GM21723 (cell line): ENCODE measurements around the gene GNG8.
"Not testable (repeated sequence)": the region's sequence is repeated elsewhere in the genome, so short reads cannot be mapped to it uniquely, and the experiment has no call there.

Source experiments
- ATAC-seq: cut with Tn5 transposase; IDR thresholded peaks from one replicate; pipeline ENCODE4 v1.9.1; 2021; ENCODE audit warnings: mild to moderate bottlenecking, moderate library complexity; ENCODE audit not compliant: unreplicated experiment

Gene GNG8

GRCh38 chr19:46648060-46648960 lies 12.3 kb upstream of the GNG8 start:
- ATAC-seq: no peak

- no peak for ATAC-seq
These were observed 10.4 kb upstream of the GNG8 start for GRCh38 chr19:46646402-46646801.

DNA sequence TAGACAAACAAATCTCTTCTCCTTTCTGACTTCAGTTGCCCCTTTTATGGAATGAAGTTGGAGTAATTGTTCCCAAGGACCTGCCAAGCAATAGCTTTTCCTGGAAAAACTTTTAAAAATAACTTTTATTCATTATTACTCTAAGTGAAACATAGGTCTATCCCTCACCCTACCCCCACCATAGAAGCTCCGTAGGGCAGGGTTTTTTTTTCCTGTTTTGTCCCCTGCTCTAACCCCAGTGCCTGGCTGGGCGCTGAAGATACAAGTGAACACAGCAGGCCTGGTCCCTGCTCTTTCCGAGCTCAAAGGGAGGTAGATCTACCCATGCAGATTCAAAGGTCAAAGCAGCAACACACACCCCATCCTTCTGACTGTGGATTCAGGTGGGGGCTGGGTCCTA lies 8.7 kb upstream of the GNG8 start:
- no peak for ATAC-seq

GRCh38 chr19:46640656-46641055 lies 4.7 kb upstream of the GNG8 start:
- ATAC-seq: no peak

- ATAC-seq: peak; percentile 6
These were observed 3.6 kb upstream of the GNG8 start for GRCh38 chr19:46639358-46640182.

DNA sequence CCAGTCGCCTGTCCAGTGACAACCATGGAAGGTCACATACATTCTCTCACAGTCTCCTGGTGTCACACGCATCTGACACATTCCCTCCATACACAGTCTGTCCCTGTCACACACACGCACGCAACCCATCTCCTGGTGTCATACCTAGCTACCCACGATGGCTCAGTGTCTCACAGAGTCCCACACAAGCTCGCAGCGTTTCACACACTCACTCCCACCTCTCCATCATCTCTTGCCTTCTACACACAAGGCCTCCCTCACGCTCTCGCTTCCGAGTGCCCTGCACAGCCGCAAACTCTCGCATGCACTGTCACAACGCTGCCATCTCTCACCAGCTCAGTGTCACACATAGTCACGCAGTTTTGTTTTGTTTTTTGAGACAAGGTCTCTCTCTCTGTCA lies 1.2 kb upstream of the GNG8 start:
- ATAC-seq: no peak

GRCh38 chr19:46634656-46635218 lies 1.3 kb downstream of the GNG8 start:
- no peak for ATAC-seq

DNA sequence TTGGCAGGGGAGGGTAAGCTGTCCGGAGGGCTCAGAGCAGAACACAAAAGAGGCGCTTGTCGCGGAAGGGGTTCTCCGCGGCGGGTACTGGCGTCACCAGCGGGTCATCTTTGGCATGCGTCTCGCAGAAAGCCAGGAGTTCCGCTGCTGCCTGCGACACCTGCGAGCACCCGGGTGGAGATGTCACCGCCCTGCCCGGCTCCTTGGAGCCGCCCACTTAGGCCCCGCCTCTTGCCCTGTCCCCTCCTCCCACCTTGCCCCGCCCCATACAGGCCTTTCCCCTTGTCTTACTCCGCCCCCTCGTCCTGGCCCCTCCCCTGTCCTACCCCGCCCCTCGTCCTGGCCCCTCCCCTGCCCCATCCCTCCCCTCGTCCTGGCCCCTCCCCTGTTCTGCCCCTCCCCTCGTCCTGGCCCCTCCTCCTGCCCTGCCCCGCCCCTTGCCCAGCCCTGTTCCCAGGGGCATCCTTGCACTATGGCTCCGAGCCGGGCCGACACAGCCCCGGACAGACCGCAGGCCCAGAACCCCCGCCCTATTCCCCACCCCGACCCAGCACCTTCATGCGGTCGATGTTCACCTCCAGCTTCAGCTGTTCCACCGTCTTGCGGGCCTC lies 1.9 kb downstream of the GNG8 start:
- no peak for ATAC-seq

DNA sequence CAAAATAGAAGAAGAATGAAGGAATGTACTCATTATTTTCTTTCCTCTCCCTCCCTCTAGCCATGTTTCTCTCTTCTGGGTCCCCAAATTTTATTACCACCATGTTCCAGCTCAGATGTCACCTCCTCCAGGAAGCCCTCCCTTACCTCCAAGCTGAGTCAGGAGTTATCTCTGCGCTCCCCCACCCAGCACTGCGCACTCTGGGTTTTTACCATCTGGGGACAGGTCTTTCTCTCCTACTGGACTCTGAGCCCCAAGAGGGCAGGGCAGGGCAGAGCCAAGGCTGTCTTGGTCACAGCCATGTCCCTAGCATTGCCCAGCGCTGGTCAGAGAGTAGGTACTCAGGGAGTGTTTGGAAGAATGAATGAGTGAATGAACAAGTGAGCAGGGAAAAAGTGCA lies 2.9 kb downstream of the GNG8 start:
- no peak for ATAC-seq

DNA sequence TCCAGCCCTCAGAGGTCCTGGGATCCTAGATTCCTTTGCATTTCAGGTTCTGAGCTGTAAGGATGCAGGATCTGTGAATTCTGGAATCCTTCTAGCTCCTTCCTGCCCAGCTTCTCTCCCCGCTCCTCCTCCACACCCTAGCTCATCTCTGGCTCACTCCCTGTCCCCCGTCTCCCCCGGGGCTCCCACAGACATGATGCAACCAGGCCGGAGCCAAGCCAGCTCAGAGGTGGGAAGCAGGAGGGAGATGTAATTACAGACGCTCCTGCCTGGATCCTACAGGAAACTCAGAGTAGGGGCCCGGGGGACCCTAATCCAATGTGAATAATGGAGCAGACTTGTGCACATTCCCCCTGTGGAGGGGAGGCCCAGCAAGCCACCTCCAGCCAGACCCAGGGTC lies 4.5 kb downstream of the GNG8 start:
- ATAC-seq: no peak

- no peak for ATAC-seq
These were observed 5.3 kb downstream of the GNG8 start for GRCh38 chr19:46630586-46631205.

DNA sequence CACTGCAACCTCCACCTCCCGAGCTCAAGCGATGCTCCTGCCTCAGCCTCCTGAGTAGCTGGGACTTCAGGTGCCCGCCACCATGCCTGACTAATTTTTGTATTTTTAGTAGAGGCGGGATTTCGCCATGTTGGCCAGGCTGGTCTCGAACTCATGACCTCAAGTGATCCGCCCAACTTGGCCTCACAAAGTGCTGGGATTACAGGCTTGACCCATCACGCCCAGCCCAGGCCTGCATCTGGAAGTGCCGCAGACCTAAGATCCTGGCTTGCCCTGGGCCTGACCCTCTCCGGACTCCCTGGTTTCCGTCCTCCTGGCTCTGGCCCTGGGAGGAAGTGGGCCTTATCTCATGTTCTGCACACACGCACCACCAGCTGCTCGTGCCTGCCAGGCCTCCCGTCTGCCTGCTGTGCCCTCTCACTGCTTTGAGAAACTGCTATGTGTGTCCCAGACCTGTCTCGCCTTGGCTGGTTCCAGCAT lies 6.4 kb downstream of the GNG8 start:
- ATAC-seq: no peak

GRCh38 chr19:46628970-46629369 lies 7.0 kb downstream of the GNG8 start:
- not testable (repeated sequence) for ATAC-seq

DNA sequence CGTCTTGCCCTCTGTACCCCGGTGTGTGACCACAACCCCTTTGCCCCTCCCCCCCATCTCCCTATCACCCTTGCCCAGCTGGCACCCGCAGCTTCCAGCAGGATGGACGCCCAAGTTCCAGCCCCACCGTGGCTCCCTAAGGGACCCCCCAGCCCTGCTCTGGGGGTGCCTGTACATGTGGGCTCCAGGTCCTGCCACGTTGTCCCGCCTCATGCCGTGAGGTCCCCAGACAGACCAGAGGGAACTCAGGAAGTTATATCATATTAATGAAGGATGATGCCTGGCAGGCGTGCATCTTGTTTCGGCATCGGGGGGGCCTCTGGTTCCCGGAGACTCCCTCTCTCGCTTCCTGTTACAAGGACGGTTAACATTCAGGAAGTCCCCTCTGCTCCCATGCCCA lies 9.6 kb downstream of the GNG8 start:
- no peak for ATAC-seq

DNA sequence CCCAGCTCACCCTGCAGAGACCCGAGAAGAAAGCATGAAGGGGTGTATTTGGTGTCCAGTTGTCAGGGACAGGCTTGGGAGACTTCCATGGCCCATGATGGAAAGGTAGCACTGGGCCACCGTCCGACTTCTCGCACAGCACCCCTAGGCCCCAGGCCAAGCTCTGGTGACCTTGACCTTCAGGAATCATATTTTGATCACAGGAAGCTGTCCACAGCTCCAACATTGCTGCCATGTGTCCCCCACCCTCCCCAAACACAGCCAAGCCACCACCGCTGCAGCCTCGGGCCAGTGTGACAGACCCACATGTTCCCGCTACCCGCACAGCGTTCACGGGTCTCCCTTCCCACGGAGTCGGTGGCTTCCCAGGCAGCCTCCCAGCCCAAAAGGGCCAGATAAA lies 10.3 kb downstream of the GNG8 start:
- no peak for ATAC-seq

- ATAC-seq: no peak
These were observed 10.9 kb downstream of the GNG8 start, which contains the start of gene PTGIR for GRCh38 chr19:46624958-46625661. TSS of gene PTGIR (minus strand) at chr19:46625089. CDS start at chr19:46624225, 864 bp downstream.

DNA sequence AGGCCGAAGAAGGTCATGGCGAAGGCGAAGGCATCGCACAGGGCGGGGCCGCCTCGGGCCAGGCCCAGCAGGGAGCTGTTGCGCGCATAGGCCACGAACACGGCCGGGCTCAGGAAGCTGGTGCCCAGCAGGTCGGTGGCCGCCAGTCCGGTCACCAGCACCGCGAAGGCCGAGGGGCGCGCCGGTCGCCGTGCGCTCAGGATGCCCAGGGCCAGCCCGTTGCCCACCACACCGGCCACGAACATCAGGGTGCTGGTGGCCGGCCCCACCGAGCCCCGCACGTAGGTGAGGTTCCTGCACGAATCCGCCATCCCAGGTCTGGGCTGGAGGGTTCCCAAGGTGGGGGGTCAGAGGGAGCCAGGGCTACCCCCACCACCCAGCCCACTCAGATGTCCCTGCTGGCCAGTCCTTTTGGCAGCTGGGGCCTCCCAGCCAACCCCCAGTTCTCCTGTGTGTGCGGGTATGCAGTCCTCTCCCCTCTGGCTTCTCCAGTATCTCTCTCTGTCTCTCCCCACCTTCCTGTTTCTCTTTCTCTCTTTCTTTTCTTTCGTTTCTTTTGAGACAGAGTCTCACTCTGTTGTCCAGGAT lies 12.0 kb downstream of the GNG8 start:
- no peak for ATAC-seq

DNA sequence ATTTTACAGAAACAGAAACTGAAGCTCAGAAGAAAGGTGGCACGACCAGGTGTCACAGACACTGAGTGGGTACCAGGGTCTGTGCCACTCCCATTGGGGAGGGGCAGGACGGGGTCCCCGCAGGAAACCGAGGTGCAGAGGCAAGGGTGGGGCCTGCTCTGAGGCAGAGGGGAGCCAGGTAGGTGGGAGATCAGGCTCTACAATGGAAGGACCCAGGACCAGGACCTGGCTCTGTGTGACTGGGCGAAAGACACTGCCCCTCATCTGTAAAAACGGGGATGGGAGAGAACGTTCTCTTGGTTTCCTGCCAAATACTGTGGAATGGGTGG lies 13.9 kb downstream of the GNG8 start:
- ATAC-seq: no peak

DNA sequence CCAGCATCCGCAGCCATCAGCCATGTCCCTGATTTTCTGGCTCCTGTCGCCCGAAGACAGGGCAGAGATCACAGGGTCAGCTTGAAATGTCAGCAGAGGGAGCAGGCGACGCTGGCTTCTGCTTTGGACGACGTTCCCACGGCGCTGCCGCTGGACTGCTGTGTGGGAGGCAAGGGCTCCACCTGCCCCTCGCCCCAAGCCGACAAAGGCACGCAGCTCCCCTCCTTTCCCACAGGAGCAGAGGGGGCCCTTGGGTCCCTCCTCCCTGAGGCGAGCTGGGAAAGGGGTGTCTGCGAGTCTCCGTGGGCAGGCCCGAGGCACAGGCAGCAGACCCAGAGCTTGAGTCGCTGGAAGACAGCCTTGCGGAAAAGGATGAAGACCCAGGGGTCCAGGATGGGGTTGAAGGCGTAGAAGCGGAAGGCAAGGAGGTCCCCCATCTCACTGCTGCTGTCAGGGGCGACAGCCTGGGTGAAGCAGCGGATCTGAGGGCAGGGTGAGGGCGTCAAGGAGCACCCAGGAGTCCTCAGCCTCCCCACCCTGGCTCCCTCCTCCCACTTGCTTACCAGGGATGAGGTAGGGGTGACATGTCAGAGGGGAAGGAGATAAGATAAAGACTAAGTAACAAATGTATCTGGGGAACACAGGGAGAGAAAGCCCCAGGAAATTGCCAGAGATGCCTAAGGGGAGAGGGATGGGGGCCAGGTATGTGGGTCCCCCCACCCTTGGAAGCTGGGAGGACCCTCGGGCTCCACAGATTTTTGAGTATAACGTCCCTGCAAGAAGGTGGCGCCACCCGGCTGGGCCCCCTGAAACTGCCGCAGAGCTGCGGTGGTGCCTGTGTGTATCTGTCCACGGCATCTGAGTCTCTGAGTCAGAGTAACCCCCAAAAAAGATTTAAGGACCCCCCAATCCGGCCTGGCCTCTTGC lies 14.5 kb downstream of the GNG8 start:
- ATAC-seq: no peak
